Measurements from ENCODE around the gene EPM2A. TPM values are rescaled to one million over a fixed set of nuclear protein-coding genes. Genes with fewer than 3 reads are reported as not detected.

Gene EPM2A
- total RNA-seq, 1 experiment from 2014 or later = 11.8 TPM

DNA sequence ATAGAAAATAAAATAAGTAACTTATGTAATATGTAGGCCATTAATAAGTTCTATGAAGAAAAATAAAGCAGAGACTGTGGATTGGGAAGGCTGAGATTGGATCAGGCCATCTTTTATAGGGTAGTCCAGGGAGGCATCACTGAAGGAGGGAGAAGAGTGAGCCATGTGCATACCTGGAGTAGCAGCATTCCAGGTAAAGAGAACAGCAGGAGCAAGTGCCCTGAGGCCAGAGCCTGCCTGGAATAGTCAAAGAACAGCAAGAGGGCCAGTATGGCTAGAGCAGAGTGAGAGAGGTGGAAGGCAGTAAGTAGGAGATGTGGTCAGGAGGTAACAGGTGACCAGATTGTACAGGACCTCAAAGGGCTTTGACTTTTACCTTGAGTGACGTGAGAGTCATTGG lies 112.1 kb downstream of the EPM2A start:
- no peak overlapping the region for H3K4me3 ChIP-seq (ENCODE audit: low read depth, low read length, poor library complexity, severe bottlenecking)
- no peaks in the 10 kb centered on the region for H3K27me3 ChIP-seq (replicated peaks; ENCODE audit: insufficient read depth, low read depth, low read length, poor library complexity)
- H3K36me3 ChIP-seq (ENCODE audit: insufficient read depth, low read length, poor library complexity, severe bottlenecking) = no peaks in the 10 kb centered on the region
- H3K27ac ChIP-seq (ENCODE audit: low read depth, low read length, poor library complexity, severe bottlenecking) = no peak overlapping the region
- BruUV-seq (replicated peaks) = no TSS peak
- ChIA-PET CTCF (no interaction called here), POLR2A (ENCODE audit: low non-redundant PET) (no interaction called here)
- no peaks in the 10 kb centered on the region for H3K4me1 ChIP-seq (ENCODE audit: insufficient read depth, low read length, poor library complexity, severe bottlenecking)
- TF ChIP-seq, protein P1, sequence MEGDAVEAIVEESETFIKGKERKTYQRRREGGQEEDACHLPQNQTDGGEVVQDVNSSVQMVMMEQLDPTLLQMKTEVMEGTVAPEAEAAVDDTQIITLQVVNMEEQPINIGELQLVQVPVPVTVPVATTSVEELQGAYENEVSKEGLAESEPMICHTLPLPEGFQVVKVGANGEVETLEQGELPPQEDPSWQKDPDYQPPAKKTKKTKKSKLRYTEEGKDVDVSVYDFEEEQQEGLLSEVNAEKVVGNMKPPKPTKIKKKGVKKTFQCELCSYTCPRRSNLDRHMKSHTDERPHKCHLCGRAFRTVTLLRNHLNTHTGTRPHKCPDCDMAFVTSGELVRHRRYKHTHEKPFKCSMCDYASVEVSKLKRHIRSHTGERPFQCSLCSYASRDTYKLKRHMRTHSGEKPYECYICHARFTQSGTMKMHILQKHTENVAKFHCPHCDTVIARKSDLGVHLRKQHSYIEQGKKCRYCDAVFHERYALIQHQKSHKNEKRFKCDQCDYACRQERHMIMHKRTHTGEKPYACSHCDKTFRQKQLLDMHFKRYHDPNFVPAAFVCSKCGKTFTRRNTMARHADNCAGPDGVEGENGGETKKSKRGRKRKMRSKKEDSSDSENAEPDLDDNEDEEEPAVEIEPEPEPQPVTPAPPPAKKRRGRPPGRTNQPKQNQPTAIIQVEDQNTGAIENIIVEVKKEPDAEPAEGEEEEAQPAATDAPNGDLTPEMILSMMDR (conservative IDR thresholded peaks at IDR 0.05; ENCODE audit: low read depth, low read length) = no peak
- TF ChIP-seq EZH2 (IDR thresholded peaks at IDR 0.05; ENCODE audit: borderline replicate concordance, low read depth, low read length, poor library complexity, severe bottlenecking) = no peak
- DNase-seq (ENCODE audit: low spot score) = no peak
- no peaks in the 10 kb centered on the region for H3K9me3 ChIP-seq (ENCODE audit: low read depth, low read length, poor library complexity, severe bottlenecking)
- intact Hi-C loops (cut with micrococcal nuclease; ENCODE audit: unreplicated experiment) = no loop called here

DNA sequence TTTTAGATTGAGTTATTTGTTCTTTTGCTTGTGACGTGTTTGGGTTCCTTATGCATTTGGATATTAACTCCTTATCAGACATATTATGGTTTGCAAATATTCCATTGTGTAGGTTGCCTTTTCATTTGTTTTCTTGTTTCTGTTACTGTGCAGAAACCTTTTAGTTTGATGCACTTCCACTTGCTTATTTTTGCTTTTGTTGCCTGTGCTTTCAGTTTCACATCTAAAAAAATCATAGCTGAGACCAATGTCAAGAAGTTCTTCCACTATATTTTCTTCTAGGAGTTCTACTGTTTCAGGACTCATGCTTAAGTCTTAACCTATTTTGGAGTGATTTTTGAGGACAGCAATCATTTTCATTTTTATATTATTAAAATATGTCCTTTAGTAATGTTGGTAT lies 113.5 kb downstream of the EPM2A start:
- Histone ChIP-seq H3K4me1 (ENCODE audit: insufficient read depth, low read length, poor library complexity, severe bottlenecking) (no peaks in the 10 kb centered on the region), H3K27ac (ENCODE audit: low read depth, low read length, poor library complexity, severe bottlenecking) (no peak overlapping the region), H3K9me3 (ENCODE audit: low read depth, low read length, poor library complexity, severe bottlenecking) (no peaks in the 10 kb centered on the region), H3K27me3 (replicated peaks; ENCODE audit: insufficient read depth, low read depth, low read length, poor library complexity) (no peaks in the 10 kb centered on the region), H3K4me3 (ENCODE audit: low read depth, low read length, poor library complexity, severe bottlenecking) (no peak overlapping the region), H3K36me3 (ENCODE audit: insufficient read depth, low read length, poor library complexity, severe bottlenecking) (no peaks in the 10 kb centered on the region)
- TF ChIP-seq, protein P1 (conservative IDR thresholded peaks at IDR 0.05; ENCODE audit: low read depth, low read length) = no peak
- no peak for TF ChIP-seq EZH2 (IDR thresholded peaks at IDR 0.05; ENCODE audit: borderline replicate concordance, low read depth, low read length, poor library complexity, severe bottlenecking)
- intact Hi-C loops (cut with micrococcal nuclease; ENCODE audit: unreplicated experiment) = no loop called here
- no peak for DNase-seq (ENCODE audit: low spot score)
- CTCF ChIA-PET = no interaction called here
- no TSS peak for BruUV-seq (replicated peaks)
- POLR2A ChIA-PET (ENCODE audit: low non-redundant PET) = no interaction called here

- intact Hi-C loops (cut with micrococcal nuclease; ENCODE audit: unreplicated experiment) = no loop called here
- DNase-seq (ENCODE audit: low spot score) = no peak
- H3K27me3 ChIP-seq (replicated peaks; ENCODE audit: insufficient read depth, low read depth, low read length, poor library complexity) = no peaks in the 10 kb centered on the region
- ChIA-PET POLR2A (ENCODE audit: low non-redundant PET) (no interaction called here), CTCF (no interaction called here)
- H3K4me3 ChIP-seq (ENCODE audit: low read depth, low read length, poor library complexity, severe bottlenecking) = no peak overlapping the region
- no peak overlapping the region for H3K27ac ChIP-seq (ENCODE audit: low read depth, low read length, poor library complexity, severe bottlenecking)
- TF ChIP-seq EZH2 (IDR thresholded peaks at IDR 0.05; ENCODE audit: borderline replicate concordance, low read depth, low read length, poor library complexity, severe bottlenecking) = no peak
- TF ChIP-seq, protein P1 (conservative IDR thresholded peaks at IDR 0.05; ENCODE audit: low read depth, low read length) = no peak
- no TSS peak for BruUV-seq (replicated peaks)
- H3K36me3 ChIP-seq (ENCODE audit: insufficient read depth, low read length, poor library complexity, severe bottlenecking) = no peaks in the 10 kb centered on the region
- H3K9me3 ChIP-seq (ENCODE audit: low read depth, low read length, poor library complexity, severe bottlenecking) = no peaks in the 10 kb centered on the region
- H3K4me1 ChIP-seq (ENCODE audit: insufficient read depth, low read length, poor library complexity, severe bottlenecking) = no peaks in the 10 kb centered on the region
Observed at GRCh38 chr6:145620088-145620487, 115.2 kb downstream of the EPM2A start.
